K562 (cell line): ENCODE measurements around the gene TMEM163. TPM values are rescaled to one million over a fixed set of nuclear protein-coding genes. Genes with fewer than 3 reads are reported as not detected.

Experiments
- ATAC-seq: fragments of 200-7000 bp; cut with Tn5 transposase; 3 replicates; pipeline ENCODE4 v1.9.1; 2020; ENCODE audit warnings: moderate library complexity
- BruUV-seq: library from RNA; stranded (reverse); fragments of 400-500 nt; replicated peaks from 2 replicates; lab custom pipeline; 2021; lab: Mats Ljungman, UMichigan
- CTCF ChIA-PET: fragments of 300-600 bp; formaldehyde crosslinking; extraction: SDS; loops from one replicate; lab custom pipeline; 2021; ENCODE audit warnings: low intra/inter-chr PET ratio; lab: Yijun Ruan, JAX
- POLR2A ChIA-PET: fragments of 300-600, 350-650 bp; sonication (Branson Sonifier 250); formaldehyde crosslinking; extraction: SDS; loops from one replicate; lab custom pipeline; 2021; ENCODE audit warnings: antibody characterized with exemption, inconsistent platforms; lab: Yijun Ruan, JAX
- DNase-seq, 4 experiments: peaks; one replicate each; pipeline versions ENCODE4 v3.0.0 to v3.0.0-alpha.2; 2011 to 2018; ENCODE audit warnings: low spot score in 3 of 4, mixed read lengths in 3 of 4; ENCODE audit errors: extremely low read depth in 1 of 4
- FAIRE-seq: peaks from 2 replicates; lab custom pipeline; 2011; peaks lifted over from hg19 to GRCh38; lab: Jason Lieb, UNC
- H2AFZ ChIP-seq: 2 replicates; pipeline ENCODE4 v1.6.0; 2011; ENCODE audit warnings: low read depth, low read length, control low read depth, inconsistent platforms
- H3K27ac ChIP-seq: fragments of 200-600 bp; 3 replicates; pipeline ENCODE4 v1.8.0; 2011; ENCODE audit warnings: low read depth, mild to moderate bottlenecking, control low read depth, inconsistent platforms, low read length, moderate library complexity, mixed read lengths; ENCODE audit errors: extremely low read depth
- H3K27me3 ChIP-seq, 2 experiments: fragments of 300-600 bp in 1 of 2; 2 replicates in 1 of 2; 3 replicates in 1 of 2; pipeline versions ENCODE4 v1.6.0 to v1.8.0; 2011; ENCODE audit warnings: inconsistent platforms in 2 of 2, low read length in 2 of 2, mild to moderate bottlenecking in 1 of 2, mixed read lengths in 1 of 2, moderate library complexity in 1 of 2; ENCODE audit not compliant: control insufficient read depth in 2 of 2, insufficient read depth in 2 of 2
- H3K36me3 ChIP-seq: fragments of 300-600 bp; 3 replicates; pipeline ENCODE4 v1.8.0; 2011; ENCODE audit warnings: mild to moderate bottlenecking, low read length, inconsistent platforms; ENCODE audit not compliant: control insufficient read depth, insufficient read depth
- H3K4me1 ChIP-seq, 2 experiments: fragments of 200-600 bp in 1 of 2; replicated peaks in 1 of 2; 2 replicates in 1 of 2; 3 replicates in 1 of 2; pipeline versions ENCODE4 v1.5.1 to v1.8.0; 2011; ENCODE audit warnings: inconsistent platforms in 2 of 2, low read length in 2 of 2, mild to moderate bottlenecking in 1 of 2, mixed read lengths in 1 of 2, moderate library complexity in 1 of 2; ENCODE audit not compliant: control insufficient read depth in 2 of 2, insufficient read depth in 2 of 2
- H3K4me2 ChIP-seq: 2 replicates; pipeline ENCODE4 v1.6.1; 2011; ENCODE audit warnings: low read length, control low read depth, inconsistent platforms, mixed read lengths; ENCODE audit not compliant: insufficient read depth
- H3K4me3 ChIP-seq: fragments of 200-600 bp; sonication (generic), shearing (Covaris generic); 2 replicates; pipeline ENCODE4 v1.5.1; 2016; ENCODE audit warnings: control low read depth, inconsistent platforms
- H3K79me2 ChIP-seq: fragments of 200-600 bp; 3 replicates; pipeline ENCODE4 v1.8.0; 2011; ENCODE audit warnings: low read length, inconsistent platforms; ENCODE audit not compliant: control insufficient read depth, insufficient read depth
- H3K9ac ChIP-seq, 2 experiments: 2 replicates each; pipeline versions ENCODE4 v1.6.0 to v1.6.1; 2011; ENCODE audit warnings: low read depth in 2 of 2, low read length in 2 of 2, control low read depth in 1 of 2, inconsistent platforms in 1 of 2, mild to moderate bottlenecking in 1 of 2, mixed read lengths in 1 of 2; ENCODE audit not compliant: insufficient read depth in 1 of 2
- H3K9me1 ChIP-seq: one replicate; pipeline ENCODE4 v1.6.0; 2011; ENCODE audit warnings: inconsistent platforms, mild to moderate bottlenecking, low read length, moderate library complexity; ENCODE audit not compliant: control insufficient read depth, insufficient read depth
- H3K9me3 ChIP-seq: replicated peaks from 2 replicates; pipeline ENCODE4 v1.5.1; 2011; ENCODE audit warnings: low read depth, low read length, inconsistent platforms; ENCODE audit not compliant: control insufficient read depth, insufficient read depth
- H4K20me1 ChIP-seq: replicated peaks from 2 replicates; pipeline ENCODE4 v1.6.1; 2011; ENCODE audit warnings: low read length, inconsistent platforms, mixed read lengths; ENCODE audit not compliant: control insufficient read depth, insufficient read depth
- C11orf30 ChIP-seq: fragments of 450-650 bp; IDR thresholded peaks from 2 replicates; pipeline ENCODE4 v1.6.1; 2016; ENCODE audit warnings: low read depth, mild to moderate bottlenecking
- FOXK1 ChIP-seq: sonication (generic); formaldehyde crosslinking; IDR thresholded peaks from 2 replicates; pipeline ENCODE4 v1.8.0; 2022; ENCODE audit warnings: missing genetic modification reagents, mild to moderate bottlenecking, borderline replicate concordance
- MTF1 ChIP-seq: fragments of 250-450 bp; sonication (Bioruptor Pico); IDR thresholded peaks from 2 replicates; pipeline ENCODE4 v1.9.0; 2021; ENCODE audit warnings: moderate library complexity, mild to moderate bottlenecking, inconsistent platforms, borderline replicate concordance
- RAD21 ChIP-seq, 2 experiments: fragments of 250-450 bp in 1 of 2; fragments of 450-650 bp in 1 of 2; sonication (Bioruptor Pico) in 1 of 2; formaldehyde crosslinking in 1 of 2; IDR thresholded peaks in 1 of 2; conservative IDR thresholded peaks in 1 of 2; 2 replicates each; pipeline versions ENCODE4 v1.4.0 to v1.8.0; 2020 to 2022; ENCODE audit warnings: mild to moderate bottlenecking in 2 of 2, moderate library complexity in 1 of 2
- SIRT6 ChIP-seq: IDR thresholded peaks from one replicate; pipeline ENCODE4 v1.6.1; 2012; ENCODE audit warnings: low read depth, mild to moderate bottlenecking, control low read depth, inconsistent platforms, low read length, moderate library complexity
- SRSF3 ChIP-seq: fragments of 200-400 bp; formaldehyde crosslinking; IDR thresholded peaks from 2 replicates; pipeline ENCODE4 v1.6.1; 2016; ENCODE audit warnings: mild to moderate bottlenecking, low read length, moderate library complexity; ENCODE audit not compliant: insufficient read depth
- TCF7L2 ChIP-seq: fragments of 150-350 bp; IDR thresholded peaks from 2 replicates; pipeline ENCODE4 v1.6.1; 2016; ENCODE audit warnings: low read depth, mild to moderate bottlenecking, low read length, moderate library complexity
- ZC3H8 ChIP-seq: fragments of 450-650 bp; IDR thresholded peaks from 2 replicates; pipeline ENCODE4 v1.6.1; 2017
- WGBS: fragments of 100-300 bp; shearing (Covaris generic); methylation state at CpG from one replicate; pipeline ENCODE4 v1.1.6; 2016; ENCODE audit warnings: low coverage, mixed read lengths; ENCODE audit not compliant: insufficient coverage; ENCODE audit errors: missing lambda C conversion rate; 5-methylcytosine and 5-hydroxymethylcytosine counted together
- in situ Hi-C: fragments of 300-500 bp; cut with MboI; formaldehyde crosslinking; loops from 4 replicates; pipeline ENCODE4 v1.15.0; 2018; ENCODE audit warnings: inconsistent platforms, mixed read lengths
- intact Hi-C: fragments of 100-400 bp; cut with micrococcal nuclease; formaldehyde crosslinking; loops from 2 replicates; pipeline ENCODE4 v1.14.2; 2022
- polyA plus RNA-seq, 8 experiments: library from polyadenylated mRNA; depleted of rRNA in 4 of 8; stranded (reverse) in 5 of 8; unstranded in 3 of 8; fragments of >200 nt; fragmentation: Nextera tagmentation in 2 of 8; fragmentation: Illumina TruSeq in 1 of 8; extraction: Ambion mirVana in 2 of 8; extraction: Trizol in 1 of 8; gene quantifications; 2 replicates each; pipeline versions ENCODE4 v1.2.1 to v1.2.3, GENCODE V29; 2011 to 2014; ENCODE audit warnings: inconsistent platforms in 1 of 8, missing spikeins in 1 of 8
- total RNA-seq, 7 experiments: library from RNA; depleted of rRNA in 6 of 7; stranded (reverse); fragments of >200 nt in 6 of 7; fragmentation: Illumina TruSeq in 2 of 7; extraction: Trizol in 2 of 7; gene quantifications; 2 replicates each; pipeline versions ENCODE4 v1.2.1 to v1.2.3, GENCODE V29; 2011 to 2021; ENCODE audit warnings: low replicate concordance in 1 of 7
- TF ChIP-seq, protein P1 (sequence below), 3 experiments: fragments of 200-800 bp in 1 of 3; sonication (Bioruptor generic) in 1 of 3; sonication (generic) in 1 of 3; formaldehyde crosslinking in 1 of 3; IDR thresholded peaks; 2 replicates each; pipeline versions ENCODE4 v1.6.1 to v1.8.0; 2016 to 2022; ENCODE audit warnings: mild to moderate bottlenecking in 2 of 3, missing compliant biosample characterization in 2 of 3, missing genetic modification characterization in 2 of 3, missing genetic modification reagents in 1 of 3
- TF ChIP-seq, protein P2 (sequence below): fragments of 200-600 bp; sonication (generic); IDR thresholded peaks from one replicate; pipeline ENCODE4 v1.6.1; 2012; ENCODE audit warnings: mild to moderate bottlenecking, low read depth, low read length, inconsistent platforms

The TMEM163 gene
- total and polyA plus RNA-seq, 9 of the 15 experiments (the other 6 are each of a cell fraction or from before 2014, with no cell fraction given), result 0.04 to 0.68 (median 0.16) TPM; not detected in 3

DNA sequence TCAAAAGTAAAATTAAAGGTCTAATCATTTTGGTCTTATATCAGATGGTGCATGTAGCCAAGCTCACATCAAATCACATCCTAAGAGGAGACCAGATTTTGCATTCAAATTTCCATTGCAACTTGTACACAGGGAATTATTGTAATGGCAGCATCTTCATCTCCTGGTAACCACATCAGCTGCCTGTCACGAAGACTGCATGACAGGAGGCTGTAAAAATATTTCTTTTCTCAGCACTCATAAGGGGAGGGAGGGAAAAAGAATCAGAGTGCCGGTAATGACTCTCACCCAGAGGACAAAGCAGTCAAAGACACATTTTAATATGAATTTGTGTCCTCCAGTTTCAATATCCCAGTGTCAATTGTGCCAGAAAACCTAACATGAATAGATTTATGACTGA is 216.7 kb downstream of the TMEM163 start:
- Histone ChIP-seq H2AFZ (no peak overlapping the region), H3K4me1 (no peaks in the 10 kb centered on the region), H3K79me2 (no peaks in the 10 kb centered on the region), H3K9ac (no peak overlapping the region), H3K4me3 (no peak overlapping the region), H3K4me2 (no peak overlapping the region), H3K27ac (no peak overlapping the region), H3K27me3 (peaks cover 8 to 35% of the 10 kb centered on the region in 2 experiments; a peak in 2 of 5 replicates)
- intact Hi-C loops, result no loop called here
- ATAC-seq (no peak), FAIRE-seq (no peak)
- ChIA-PET POLR2A (interaction anchor here (0.8 kb wide), 1 partner anchor 72 kb away, joined by 3 read pairs; no protein-coding TSS in a partner anchor), CTCF (no interaction called here)
- no peak for TF ChIP-seq ZC3H8
- no peak for TF ChIP-seq SIRT6
- TF ChIP-seq MTF1 (CRISPR knock-in tag), result no peak
- no peak for TF ChIP-seq C11orf30
- no peak for TF ChIP-seq RAD21 (CRISPR knock-in tag; conservative IDR thresholded peaks at IDR 0.05 in 1 of 2, IDR thresholded peaks at IDR 0.05 in 1 of 2)
- TF ChIP-seq, protein P1, sequence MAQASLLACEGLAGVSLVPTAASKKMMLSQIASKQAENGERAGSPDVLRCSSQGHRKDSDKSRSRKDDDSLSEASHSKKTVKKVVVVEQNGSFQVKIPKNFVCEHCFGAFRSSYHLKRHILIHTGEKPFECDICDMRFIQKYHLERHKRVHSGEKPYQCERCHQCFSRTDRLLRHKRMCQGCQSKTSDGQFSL (CRISPR knock-in tag; IDR thresholded peaks at IDR 0.05), result no peak
- TF ChIP-seq, protein P1 (tag; IDR thresholded peaks at IDR 0.05), result no peak
- TF ChIP-seq, protein P2, sequence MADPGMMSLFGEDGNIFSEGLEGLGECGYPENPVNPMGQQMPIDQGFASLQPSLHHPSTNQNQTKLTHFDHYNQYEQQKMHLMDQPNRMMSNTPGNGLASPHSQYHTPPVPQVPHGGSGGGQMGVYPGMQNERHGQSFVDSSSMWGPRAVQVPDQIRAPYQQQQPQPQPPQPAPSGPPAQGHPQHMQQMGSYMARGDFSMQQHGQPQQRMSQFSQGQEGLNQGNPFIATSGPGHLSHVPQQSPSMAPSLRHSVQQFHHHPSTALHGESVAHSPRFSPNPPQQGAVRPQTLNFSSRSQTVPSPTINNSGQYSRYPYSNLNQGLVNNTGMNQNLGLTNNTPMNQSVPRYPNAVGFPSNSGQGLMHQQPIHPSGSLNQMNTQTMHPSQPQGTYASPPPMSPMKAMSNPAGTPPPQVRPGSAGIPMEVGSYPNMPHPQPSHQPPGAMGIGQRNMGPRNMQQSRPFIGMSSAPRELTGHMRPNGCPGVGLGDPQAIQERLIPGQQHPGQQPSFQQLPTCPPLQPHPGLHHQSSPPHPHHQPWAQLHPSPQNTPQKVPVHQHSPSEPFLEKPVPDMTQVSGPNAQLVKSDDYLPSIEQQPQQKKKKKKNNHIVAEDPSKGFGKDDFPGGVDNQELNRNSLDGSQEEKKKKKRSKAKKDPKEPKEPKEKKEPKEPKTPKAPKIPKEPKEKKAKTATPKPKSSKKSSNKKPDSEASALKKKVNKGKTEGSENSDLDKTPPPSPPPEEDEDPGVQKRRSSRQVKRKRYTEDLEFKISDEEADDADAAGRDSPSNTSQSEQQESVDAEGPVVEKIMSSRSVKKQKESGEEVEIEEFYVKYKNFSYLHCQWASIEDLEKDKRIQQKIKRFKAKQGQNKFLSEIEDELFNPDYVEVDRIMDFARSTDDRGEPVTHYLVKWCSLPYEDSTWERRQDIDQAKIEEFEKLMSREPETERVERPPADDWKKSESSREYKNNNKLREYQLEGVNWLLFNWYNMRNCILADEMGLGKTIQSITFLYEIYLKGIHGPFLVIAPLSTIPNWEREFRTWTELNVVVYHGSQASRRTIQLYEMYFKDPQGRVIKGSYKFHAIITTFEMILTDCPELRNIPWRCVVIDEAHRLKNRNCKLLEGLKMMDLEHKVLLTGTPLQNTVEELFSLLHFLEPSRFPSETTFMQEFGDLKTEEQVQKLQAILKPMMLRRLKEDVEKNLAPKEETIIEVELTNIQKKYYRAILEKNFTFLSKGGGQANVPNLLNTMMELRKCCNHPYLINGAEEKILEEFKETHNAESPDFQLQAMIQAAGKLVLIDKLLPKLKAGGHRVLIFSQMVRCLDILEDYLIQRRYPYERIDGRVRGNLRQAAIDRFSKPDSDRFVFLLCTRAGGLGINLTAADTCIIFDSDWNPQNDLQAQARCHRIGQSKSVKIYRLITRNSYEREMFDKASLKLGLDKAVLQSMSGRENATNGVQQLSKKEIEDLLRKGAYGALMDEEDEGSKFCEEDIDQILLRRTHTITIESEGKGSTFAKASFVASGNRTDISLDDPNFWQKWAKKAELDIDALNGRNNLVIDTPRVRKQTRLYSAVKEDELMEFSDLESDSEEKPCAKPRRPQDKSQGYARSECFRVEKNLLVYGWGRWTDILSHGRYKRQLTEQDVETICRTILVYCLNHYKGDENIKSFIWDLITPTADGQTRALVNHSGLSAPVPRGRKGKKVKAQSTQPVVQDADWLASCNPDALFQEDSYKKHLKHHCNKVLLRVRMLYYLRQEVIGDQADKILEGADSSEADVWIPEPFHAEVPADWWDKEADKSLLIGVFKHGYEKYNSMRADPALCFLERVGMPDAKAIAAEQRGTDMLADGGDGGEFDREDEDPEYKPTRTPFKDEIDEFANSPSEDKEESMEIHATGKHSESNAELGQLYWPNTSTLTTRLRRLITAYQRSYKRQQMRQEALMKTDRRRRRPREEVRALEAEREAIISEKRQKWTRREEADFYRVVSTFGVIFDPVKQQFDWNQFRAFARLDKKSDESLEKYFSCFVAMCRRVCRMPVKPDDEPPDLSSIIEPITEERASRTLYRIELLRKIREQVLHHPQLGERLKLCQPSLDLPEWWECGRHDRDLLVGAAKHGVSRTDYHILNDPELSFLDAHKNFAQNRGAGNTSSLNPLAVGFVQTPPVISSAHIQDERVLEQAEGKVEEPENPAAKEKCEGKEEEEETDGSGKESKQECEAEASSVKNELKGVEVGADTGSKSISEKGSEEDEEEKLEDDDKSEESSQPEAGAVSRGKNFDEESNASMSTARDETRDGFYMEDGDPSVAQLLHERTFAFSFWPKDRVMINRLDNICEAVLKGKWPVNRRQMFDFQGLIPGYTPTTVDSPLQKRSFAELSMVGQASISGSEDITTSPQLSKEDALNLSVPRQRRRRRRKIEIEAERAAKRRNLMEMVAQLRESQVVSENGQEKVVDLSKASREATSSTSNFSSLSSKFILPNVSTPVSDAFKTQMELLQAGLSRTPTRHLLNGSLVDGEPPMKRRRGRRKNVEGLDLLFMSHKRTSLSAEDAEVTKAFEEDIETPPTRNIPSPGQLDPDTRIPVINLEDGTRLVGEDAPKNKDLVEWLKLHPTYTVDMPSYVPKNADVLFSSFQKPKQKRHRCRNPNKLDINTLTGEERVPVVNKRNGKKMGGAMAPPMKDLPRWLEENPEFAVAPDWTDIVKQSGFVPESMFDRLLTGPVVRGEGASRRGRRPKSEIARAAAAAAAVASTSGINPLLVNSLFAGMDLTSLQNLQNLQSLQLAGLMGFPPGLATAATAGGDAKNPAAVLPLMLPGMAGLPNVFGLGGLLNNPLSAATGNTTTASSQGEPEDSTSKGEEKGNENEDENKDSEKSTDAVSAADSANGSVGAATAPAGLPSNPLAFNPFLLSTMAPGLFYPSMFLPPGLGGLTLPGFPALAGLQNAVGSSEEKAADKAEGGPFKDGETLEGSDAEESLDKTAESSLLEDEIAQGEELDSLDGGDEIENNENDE, result no peak
- no peak for TF ChIP-seq TCF7L2
- TF ChIP-seq SRSF3, result no peak
- no peak for TF ChIP-seq FOXK1 (CRISPR knock-in tag)
- TF ChIP-seq, all 486 proteins: peak for 0
- in situ Hi-C loops, result no loop called here
- no peaks in the 10 kb centered on the region for H3K9me3 ChIP-seq
- H3K36me3 ChIP-seq, result no peaks in the 10 kb centered on the region
- no peak for DNase-seq
- H3K9me1 ChIP-seq, result no peaks in the 10 kb centered on the region
- WGBS, result 0% methylated on average over 2 of the region's 2 CpGs
- BruUV-seq, result no TSS peak
- H4K20me1 ChIP-seq, result no peaks in the 10 kb centered on the region; the same call in 1 of the 2 replicates
